ENCODE measurements around the gene SEMA3F. TPM values are rescaled to one million over a fixed set of nuclear protein-coding genes. Genes with fewer than 3 reads are reported as not detected.

Gene SEMA3F
- total RNA-seq, 1 donor from 2014 or later: 78.1 TPM

DNA sequence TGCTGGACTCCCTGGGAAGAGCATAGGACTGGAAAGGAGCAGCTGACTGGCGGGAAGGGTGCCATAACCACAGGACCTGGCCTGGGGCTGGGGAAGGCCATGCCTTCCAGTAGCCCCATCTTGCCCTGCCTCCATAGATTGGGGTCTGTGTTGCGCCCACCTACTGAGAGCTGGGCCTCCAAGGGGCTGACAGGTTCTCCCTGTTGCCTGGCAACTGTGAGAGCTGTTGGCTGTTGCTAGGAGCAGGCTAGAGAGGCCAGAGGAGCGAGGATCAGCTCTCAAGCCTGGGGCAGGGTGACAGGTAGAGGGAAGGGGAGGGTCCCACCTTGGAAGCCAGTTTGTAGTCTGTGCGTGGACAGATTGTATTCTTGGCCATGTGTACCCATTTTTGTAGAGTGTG lies 78.1 kb downstream of the SEMA3F start:
- Histone ChIP-seq H3K4me3 (no peak overlapping the region), H3K27ac (no peak overlapping the region), H3K4me1 (peaks cover 31% of the 10 kb centered on the region), H3K36me3 (no peaks in the 10 kb centered on the region), H3K9me3 (no peaks in the 10 kb centered on the region), H3K27me3 (no peaks in the 10 kb centered on the region)
- no peak for DNase-seq (ENCODE audit: extremely low spot score in 2 of 2)
- TF ChIP-seq POLR2A (IDR thresholded peaks at IDR 0.05) (no peak), POLR2AphosphoS5 (IDR thresholded peaks at IDR 0.05; ENCODE audit: insufficient read depth in 1 of 2, low read depth in 1 of 2) (no peak), CTCF (IDR thresholded peaks at IDR 0.05) (no peak)
- intact Hi-C loops (cut with DNase I): no loop called here

DNA sequence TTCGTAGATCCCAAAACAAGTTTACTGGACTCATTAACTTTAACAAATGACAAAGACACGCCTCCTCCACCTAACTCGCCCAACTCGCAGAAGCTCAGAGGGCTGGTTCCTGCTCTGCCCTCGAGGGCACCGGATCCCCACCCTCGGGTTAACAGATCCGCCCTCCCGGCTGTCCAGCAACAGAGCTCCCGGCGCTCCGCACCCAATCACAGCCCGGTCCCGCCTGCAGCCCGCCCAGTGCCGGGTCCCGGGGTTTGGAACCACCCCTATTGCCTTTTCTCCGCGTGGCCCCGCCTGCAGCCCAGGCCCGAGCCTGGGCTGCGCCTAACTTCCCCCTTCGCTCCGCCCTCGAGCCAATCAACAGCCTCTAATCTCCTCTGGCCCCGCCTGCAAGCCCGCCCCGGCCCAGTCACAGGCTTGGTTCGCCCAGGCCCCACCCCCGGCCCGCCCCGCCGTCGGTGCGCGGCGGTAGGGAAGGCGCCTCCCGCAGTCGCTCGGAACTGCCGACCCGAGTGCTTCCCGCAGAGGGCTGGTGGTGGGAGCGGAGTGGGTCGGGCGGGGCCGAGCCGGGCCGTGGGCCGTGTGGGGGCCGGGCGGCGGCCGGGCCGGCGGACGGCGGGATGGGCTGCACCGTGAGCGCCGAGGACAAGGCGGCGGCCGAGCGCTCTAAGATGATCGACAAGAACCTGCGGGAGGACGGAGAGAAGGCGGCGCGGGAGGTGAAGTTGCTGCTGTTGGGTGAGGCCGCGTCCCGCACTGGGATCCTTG lies 80.8 kb downstream of the SEMA3F start, which contains the start of gene GNAI2:
Gene GNAI2, plus strand, starts transcription at position 489 of the 768 bp plus-strand sequence. Its CDS starts 132 bp downstream, at position 621.
- intact Hi-C loops (cut with DNase I): no loop called here
- H3K36me3 ChIP-seq: no peaks in the 10 kb centered on the region
- peaks cover 55% of the 10 kb centered on the region for H3K4me1 ChIP-seq
- TF ChIP-seq POLR2AphosphoS5 (IDR thresholded peaks at IDR 0.05; ENCODE audit: insufficient read depth in 1 of 2, low read depth in 1 of 2) (peak; percentile 87 to 89), POLR2A (IDR thresholded peaks at IDR 0.05) (peak in 1 of 2 donors; percentile 95), CTCF (IDR thresholded peaks at IDR 0.05) (no peak)
- H3K27ac ChIP-seq: peak within 1 kb of the TSS; percentile 92
- H3K4me3 ChIP-seq: peak within 1 kb of the TSS; percentile 87 to 97
- H3K27me3 ChIP-seq: no peaks in the 10 kb centered on the region
- peak; percentile 99 to 100 for DNase-seq (ENCODE audit: extremely low spot score in 2 of 2)
- H3K9me3 ChIP-seq: no peaks in the 10 kb centered on the region

- H3K4me1 ChIP-seq: peaks cover 62% of the 10 kb centered on the region
- H3K9me3 ChIP-seq: no peaks in the 10 kb centered on the region
- H3K4me3 ChIP-seq: peak overlapping the region; percentile 87 to 97
- no peaks in the 10 kb centered on the region for H3K36me3 ChIP-seq
- no peak for DNase-seq (ENCODE audit: extremely low spot score in 2 of 2)
- no peaks in the 10 kb centered on the region for H3K27me3 ChIP-seq
- peak overlapping the region; percentile 92 for H3K27ac ChIP-seq
- intact Hi-C loops (cut with DNase I): no loop called here
- no peak for TF ChIP-seq POLR2A (IDR thresholded peaks at IDR 0.05)
- no peak for TF ChIP-seq POLR2AphosphoS5 (IDR thresholded peaks at IDR 0.05; ENCODE audit: insufficient read depth in 1 of 2, low read depth in 1 of 2)
- no peak for TF ChIP-seq CTCF (IDR thresholded peaks at IDR 0.05)
Observed at GRCh38 chr3:50236484-50237132, 81.5 kb downstream of the SEMA3F start.

DNA sequence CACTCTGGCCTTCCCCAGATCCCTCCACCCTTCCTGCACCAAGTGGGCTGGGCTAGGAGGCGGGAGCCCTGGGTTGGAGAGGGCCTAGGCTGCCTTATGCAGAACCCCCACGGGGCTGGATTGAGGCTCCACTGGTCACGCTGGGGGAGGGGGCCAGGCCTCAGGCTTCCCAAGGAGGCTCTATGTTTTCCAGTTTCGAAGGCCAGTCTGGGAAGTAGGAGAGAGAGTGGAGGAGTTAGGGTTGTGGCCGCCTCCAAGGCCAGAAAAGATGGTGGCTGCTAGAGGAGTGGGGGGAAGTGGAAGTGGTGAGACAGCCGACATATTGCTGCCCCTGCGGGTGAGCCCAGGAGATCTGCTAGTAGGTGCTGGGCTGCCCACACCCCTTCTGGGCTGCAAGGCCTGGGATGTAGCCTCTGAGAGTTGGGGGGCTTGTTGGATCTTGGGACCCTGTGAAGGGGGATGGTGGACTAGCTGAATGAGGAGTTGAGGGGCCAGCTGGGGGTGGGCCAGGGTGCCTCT lies 82.1 kb downstream of the SEMA3F start:
- Histone ChIP-seq H3K4me3 (peak overlapping the region; percentile 87 to 97), H3K27ac (peak overlapping the region; percentile 92), H3K9me3 (no peaks in the 10 kb centered on the region), H3K27me3 (no peaks in the 10 kb centered on the region), H3K4me1 (peaks cover 67% of the 10 kb centered on the region), H3K36me3 (no peaks in the 10 kb centered on the region)
- DNase-seq (ENCODE audit: extremely low spot score in 2 of 2): no peak
- intact Hi-C loops (cut with DNase I): no loop called here
- no peak for TF ChIP-seq POLR2AphosphoS5 (IDR thresholded peaks at IDR 0.05; ENCODE audit: insufficient read depth in 1 of 2, low read depth in 1 of 2)
- no peak for TF ChIP-seq CTCF (IDR thresholded peaks at IDR 0.05)
- TF ChIP-seq POLR2A (IDR thresholded peaks at IDR 0.05): no peak
